Stimulated activated CD4-positive, alpha-beta T cell treated with anti-CD3 and anti-CD28 coated beads, Interleukin-12 subunit alpha, Interleukin-12 subunit beta, amount 100 ng/mL, for 24 hours (primary cell): ENCODE measurements around the gene UBXN1.
A peak's percentile ranks its signal among the peaks of the same experiment; 100 is the strongest.

ENCODE experiments used
- DNase-seq, 2 experiments: peaks; one replicate each; pipeline ENCODE4 v3.0.0-alpha.2; 2020; ENCODE audit warnings: low read depth in 2 of 2

Gene UBXN1

DNA sequence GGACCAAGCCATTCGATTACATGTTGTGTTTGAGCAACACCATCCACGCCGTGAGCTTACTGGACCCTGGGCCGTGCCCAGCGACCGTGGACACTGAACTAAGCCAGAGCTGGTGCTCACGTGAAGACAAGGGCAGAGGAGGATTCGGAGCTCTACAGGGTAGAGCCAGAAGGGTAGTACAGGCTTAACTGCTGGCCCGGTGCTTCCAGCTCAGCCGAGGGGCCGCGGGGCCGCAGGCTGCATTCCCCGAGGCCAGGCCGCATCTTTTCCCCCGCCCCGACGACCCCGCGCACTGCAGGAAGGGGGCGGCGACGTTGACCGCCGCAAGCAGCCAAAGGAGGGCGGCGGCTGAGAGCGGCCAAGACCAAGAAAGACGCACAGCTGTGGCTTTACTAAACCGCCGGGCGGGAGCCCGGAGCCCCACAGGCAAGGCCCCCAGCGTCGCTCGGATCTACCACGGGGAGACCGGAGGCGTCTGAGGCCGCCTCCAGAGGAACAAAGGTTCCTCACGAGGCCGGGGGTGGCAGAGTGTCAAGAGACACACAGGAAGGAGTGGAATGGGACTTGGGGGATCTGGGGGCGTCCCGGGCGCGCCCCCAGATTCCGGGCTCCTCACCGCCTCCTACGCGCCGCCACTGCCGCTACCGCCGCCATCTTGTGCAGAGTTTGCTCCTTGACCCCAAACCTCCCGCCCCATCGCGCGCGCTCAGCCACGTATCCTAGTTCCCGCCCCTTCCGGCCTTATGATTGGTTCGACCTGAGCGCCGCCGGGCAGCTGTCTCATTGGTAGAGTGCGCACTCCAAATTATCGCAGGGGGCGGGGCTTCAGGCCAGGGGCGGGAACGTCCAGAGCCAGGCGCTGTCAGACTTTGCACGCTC, 32.7 kb downstream of the UBXN1 start, which contains the start of gene GANAB:
Gene GANAB, minus strand, starts transcription at position 668 of the 879 bp plus-strand sequence. Its CDS starts 14 bp downstream, at position 654.
- peak; percentile 99 to 100 for DNase-seq

DNA sequence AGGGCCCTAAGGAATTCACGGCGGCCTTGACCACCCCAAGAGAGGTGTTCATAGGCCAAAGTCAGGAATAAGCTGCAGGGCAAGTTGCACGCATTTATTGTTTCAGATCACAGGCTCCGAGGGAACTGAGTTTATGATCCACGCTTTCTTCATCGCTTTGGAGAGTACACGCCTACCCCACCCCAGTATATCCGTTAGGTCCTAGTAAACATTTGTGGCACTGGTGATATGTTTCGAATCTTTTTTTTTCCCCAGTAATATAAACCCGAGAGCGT, 33.3 kb downstream of the UBXN1 start:
- DNase-seq, result no peak

DNA sequence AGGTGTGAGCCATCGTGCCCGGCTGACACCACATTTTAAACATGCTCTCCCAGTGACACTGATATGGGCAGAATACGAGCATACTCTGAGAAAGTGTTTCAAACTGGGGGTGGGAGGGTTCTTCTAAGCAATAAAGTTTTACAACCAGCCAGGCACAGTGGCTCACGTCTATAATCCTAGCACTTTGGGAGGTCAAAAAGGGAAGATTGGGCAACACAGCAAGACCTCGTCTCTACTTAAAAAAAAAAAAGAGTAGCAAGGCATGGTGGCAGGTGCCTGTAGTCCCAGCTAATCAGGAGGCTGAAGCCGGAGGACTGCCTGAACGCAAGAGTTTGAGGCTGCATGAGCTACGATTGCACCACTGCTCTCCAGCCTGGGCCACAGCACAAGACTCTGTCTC, 34.7 kb downstream of the UBXN1 start:
- DNase-seq, result no peak

DNA sequence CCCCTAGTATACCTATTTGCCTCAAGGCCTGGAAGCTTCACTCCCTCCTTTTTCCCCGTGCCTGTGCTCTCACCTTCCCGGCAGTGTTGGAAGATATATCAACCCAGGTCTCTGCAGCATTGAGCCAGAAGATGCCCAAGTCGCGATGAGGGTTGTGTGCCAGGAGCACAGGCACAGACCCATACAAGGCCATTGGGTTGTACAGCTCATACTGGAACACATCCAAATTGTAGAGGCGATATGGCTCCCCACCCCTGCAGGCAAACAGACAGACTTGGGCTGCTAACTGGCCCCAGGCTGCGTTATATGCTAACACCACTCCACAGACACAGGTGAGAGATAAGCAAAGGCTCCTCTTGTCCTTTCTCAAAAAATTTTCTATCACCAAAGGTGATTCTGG, 46.4 kb downstream of the UBXN1 start:
- no peak for DNase-seq

DNA sequence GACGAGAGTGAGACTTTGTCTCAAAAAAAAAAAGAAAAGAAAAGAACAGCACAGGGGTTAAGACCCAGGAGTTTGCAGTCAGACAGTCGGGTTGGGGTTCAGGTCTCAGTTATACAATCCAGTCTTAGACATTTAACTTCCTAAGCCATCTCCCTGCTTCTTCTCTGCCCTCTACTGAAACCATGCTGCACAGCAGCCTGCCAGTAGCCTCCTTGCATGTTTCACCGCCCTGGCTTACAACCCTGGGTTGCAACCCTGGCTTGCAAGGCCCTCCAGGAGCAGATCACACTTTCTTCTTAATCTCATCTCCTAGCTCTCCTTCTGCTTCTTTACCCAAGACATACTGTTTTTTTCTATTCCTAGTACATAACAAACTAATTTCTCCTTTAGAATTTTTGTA, 51.2 kb downstream of the UBXN1 start:
- DNase-seq, result no peak
